DMS53 treated with DMSO at 0.1 percent for 48 hours (cell line): Measurements from ENCODE around the gene RAB40B.

Experiments
- DNase-seq: peaks from one replicate; lab custom pipeline; 2025; ENCODE audit not compliant: unreplicated experiment; lab: John Stamatoyannopoulos, UW

The RAB40B gene

GRCh38 chr17:82716203-82717010 is 17.9 kb upstream of the RAB40B start, which contains the start of gene FN3KRP:
Gene FN3KRP (plus strand): TSS chr17:82716706. CDS start chr17:82716756, 50 bp downstream.
- peak; percentile 80 for DNase-seq

- DNase-seq = no peak
Measured at GRCh38 chr17:82713071-82713723, 14.7 kb upstream of the RAB40B start.

GRCh38 chr17:82710499-82711232 is 12.2 kb upstream of the RAB40B start:
- DNase-seq = no peak

- no peak for DNase-seq
Measured at GRCh38 chr17:82709676-82710498, 11.4 kb upstream of the RAB40B start.

GRCh38 chr17:82709024-82709675 is 10.7 kb upstream of the RAB40B start:
- DNase-seq = no peak

DNA sequence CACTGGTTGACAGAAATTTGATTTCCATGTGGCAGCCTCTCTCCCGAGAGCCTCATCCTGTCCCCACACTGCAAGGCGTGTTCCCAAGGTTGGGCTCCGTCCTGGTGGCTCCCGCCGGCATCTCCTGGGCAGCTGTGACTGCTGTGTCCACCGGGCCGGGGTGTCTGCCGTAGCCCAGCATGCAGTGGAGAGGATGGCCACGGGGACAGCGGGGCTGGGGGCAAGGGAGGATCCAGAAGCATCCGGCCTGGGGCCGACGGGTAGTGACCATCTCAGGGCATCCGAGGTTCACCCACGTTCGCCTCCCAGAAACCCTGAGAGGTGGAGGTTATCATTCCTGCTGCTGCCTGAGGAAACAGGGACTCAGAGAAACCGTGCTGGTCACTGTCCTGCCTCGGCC is 7.3 kb upstream of the RAB40B start:
- DNase-seq = no peak

GRCh38 chr17:82704886-82705285 is 6.4 kb upstream of the RAB40B start:
- no peak for DNase-seq

- DNase-seq = no peak
Measured at GRCh38 chr17:82703935-82704865, 5.7 kb upstream of the RAB40B start.

- no peak for DNase-seq
Measured at GRCh38 chr17:82703036-82703745, 4.7 kb upstream of the RAB40B start.

DNA sequence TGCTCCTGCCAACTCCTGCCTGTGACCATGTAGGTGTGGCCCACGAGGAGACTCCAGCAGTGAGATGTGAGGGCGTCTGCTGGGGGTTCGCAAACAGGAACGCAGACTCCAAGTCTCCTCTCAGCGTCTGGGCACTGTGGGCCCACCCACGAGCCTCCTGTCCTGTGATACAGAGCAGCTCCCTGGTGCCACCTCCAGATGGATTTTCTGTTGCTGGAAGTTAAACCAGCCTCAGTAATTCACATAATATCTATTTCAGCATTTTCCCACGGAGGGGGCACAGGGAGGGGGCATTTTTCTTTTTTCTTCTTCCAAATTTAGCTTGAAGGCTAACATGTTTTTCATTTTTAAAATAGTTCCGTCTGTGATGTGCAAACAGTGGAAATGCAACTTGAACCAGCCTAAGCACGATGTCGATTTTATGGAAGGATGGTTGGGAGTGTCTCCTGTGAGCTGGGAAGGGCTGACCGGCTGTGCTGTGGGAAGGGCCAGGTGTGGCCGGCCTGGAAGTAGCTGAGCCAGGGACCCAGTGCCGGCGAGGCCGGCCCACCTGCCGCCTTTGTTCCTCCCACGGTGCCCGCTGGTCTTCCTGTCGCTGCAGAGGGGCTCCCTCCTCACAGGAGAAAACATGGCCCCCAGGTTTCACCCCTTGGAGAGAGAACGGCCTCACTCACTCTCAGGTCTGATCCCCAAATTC is 3.9 kb upstream of the RAB40B start:
- DNase-seq = no peak

GRCh38 chr17:82699551-82699950 is 1.1 kb upstream of the RAB40B start:
- no peak for DNase-seq

DNA sequence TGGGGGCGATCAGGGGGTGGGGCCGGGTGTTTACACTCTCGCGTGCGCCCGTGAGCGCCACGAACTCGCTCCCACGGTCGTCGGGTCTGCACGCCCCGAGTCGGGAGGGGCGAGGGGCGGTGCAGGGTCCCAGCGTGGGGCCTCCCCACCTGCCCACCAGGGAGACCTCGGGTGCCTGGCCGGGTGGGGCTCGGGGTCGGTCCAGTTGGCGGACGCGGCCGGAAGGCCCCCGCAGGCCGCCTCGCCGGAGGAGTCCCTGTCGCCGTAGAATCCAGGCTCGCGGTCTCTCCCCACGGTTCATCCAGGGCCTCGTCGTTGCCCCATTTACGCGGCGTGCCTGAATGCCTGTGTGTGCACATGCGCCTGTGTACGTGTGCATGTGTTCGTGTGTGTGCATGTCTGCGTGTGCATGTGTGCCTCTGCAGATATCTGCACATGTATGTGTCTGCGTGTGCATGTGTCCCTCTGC is 510 bp upstream of the RAB40B start:
- DNase-seq = no peak

GRCh38 chr17:82697808-82698064 is 762 bp downstream of the RAB40B start:
- no peak for DNase-seq

- no peak for DNase-seq
Measured at GRCh38 chr17:82696916-82697807, 1.3 kb downstream of the RAB40B start.

- DNase-seq = no peak
Measured at GRCh38 chr17:82696259-82696658, 2.2 kb downstream of the RAB40B start.

DNA sequence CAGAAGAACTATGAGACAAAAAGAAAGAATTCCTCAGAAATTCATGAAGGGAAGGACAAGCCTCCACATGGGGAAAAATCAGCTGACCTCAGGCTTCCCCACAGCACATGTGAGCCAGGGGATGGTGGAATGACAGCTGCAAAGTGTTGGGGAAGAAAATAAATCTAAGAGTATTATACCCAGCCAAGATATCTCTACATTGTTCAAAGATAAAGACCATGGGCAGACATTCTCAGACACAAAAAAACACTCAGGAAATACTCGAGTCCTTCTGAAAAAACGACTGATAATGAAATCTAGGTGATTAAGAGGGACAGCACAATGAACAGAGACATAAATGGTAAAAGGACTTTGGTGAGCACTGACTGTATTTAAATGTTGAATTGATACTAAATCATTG is 3.9 kb downstream of the RAB40B start:
- DNase-seq = no peak

- no peak for DNase-seq
Measured at GRCh38 chr17:82693168-82693867, 5.2 kb downstream of the RAB40B start.
